T-helper 1 cell treated with Interleukin-12 subunit alpha and Interleukin-12 subunit beta and Interleukin-4 antibody, amounts not matched to agents 30 ng/mL and 1 ng/mL, for 36 hours (primary cell): ENCODE results near the gene TUBGCP6. TPM values are rescaled to one million over a fixed set of nuclear protein-coding genes. Genes with fewer than 3 reads are reported as not detected.

ENCODE experiments used
- intact Hi-C: fragments of 100-400 bp; cut with micrococcal nuclease; formaldehyde crosslinking; loops from one replicate; pipeline ENCODE4 v1.15.1; 2024
- total RNA-seq: library from RNA; stranded (reverse); gene quantifications from 2 replicates; pipeline ENCODE4 v1.2.3, GENCODE V29; 2022

The TUBGCP6 gene
- total RNA-seq, 1 donor from 2014 or later: 68.8 TPM

GRCh38 chr22:50216684-50217520 lies 27.9 kb downstream of the TUBGCP6 start:
- intact Hi-C loops: no loop called here

- intact Hi-C loops: no loop called here
These were observed 28.7 kb downstream of the TUBGCP6 start for GRCh38 chr22:50216055-50216683.

- intact Hi-C loops: no loop called here
These were observed 29.3 kb downstream of the TUBGCP6 start for GRCh38 chr22:50215297-50216054.

GRCh38 chr22:50213263-50213662 lies 31.6 kb downstream of the TUBGCP6 start:
- intact Hi-C loops: no loop called here

- intact Hi-C loops: no loop called here
These were observed 33.7 kb downstream of the TUBGCP6 start for GRCh38 chr22:50211147-50211546.

GRCh38 chr22:50210378-50211139 lies 34.3 kb downstream of the TUBGCP6 start:
- intact Hi-C loops: no loop called here

- intact Hi-C loops: loop anchor here (1.0 kb wide), 1 partner anchor 61 kb away; no protein-coding TSS in a partner anchor
These were observed 34.9 kb downstream of the TUBGCP6 start for GRCh38 chr22:50209893-50210292.

- intact Hi-C loops: loop anchor here (1.0 kb wide), 1 partner anchor 60 kb away; no protein-coding TSS in a partner anchor
These were observed 35.6 kb downstream of the TUBGCP6 start for GRCh38 chr22:50208939-50209892.

- intact Hi-C loops: no loop called here
These were observed 36.3 kb downstream of the TUBGCP6 start for GRCh38 chr22:50208430-50208938.

- intact Hi-C loops: no loop called here
These were observed 37.3 kb downstream of the TUBGCP6 start for GRCh38 chr22:50207383-50208140.

GRCh38 chr22:50206599-50206998 lies 38.2 kb downstream of the TUBGCP6 start:
- intact Hi-C loops: no loop called here

- intact Hi-C loops: no loop called here
These were observed 38.8 kb downstream of the TUBGCP6 start for GRCh38 chr22:50205781-50206569.

- intact Hi-C loops: loop anchor here (5.0 kb wide), 3 partner anchors 233 to 438 kb away; no protein-coding TSS in a partner anchor
These were observed 39.8 kb downstream of the TUBGCP6 start for GRCh38 chr22:50204998-50205397.

- intact Hi-C loops: loop anchor here (5.0 kb wide), 3 partner anchors 232 to 437 kb away; no protein-coding TSS in a partner anchor
These were observed 40.3 kb downstream of the TUBGCP6 start for GRCh38 chr22:50204571-50204970.

- intact Hi-C loops: loop anchor here (5.0 kb wide), 3 partner anchors 231 to 436 kb away; no protein-coding TSS in a partner anchor
These were observed 41.5 kb downstream of the TUBGCP6 start for GRCh38 chr22:50203288-50203687.

- intact Hi-C loops: loop anchor here (5.0 kb wide), 3 partner anchors 230 to 435 kb away; no protein-coding TSS in a partner anchor
These were observed 42.6 kb downstream of the TUBGCP6 start for GRCh38 chr22:50202130-50202666.
